ENCODE measurements around the gene DRICH1.
"Not testable (repeated sequence)": the region's sequence is repeated elsewhere in the genome, so short reads cannot be mapped to it uniquely, and the experiment has no call there.

The DRICH1 gene

GRCh38 chr22:23581260-23581650 is 50.9 kb downstream of the DRICH1 start:
- Histone ChIP-seq H3K27ac (ENCODE audit: low read depth, low read length) (no peak overlapping the region), H3K4me3 (ENCODE audit: low read depth in 1 of 2, low read length in 2 of 2) (no peak overlapping the region), H3K9ac (ENCODE audit: low read length) (no peak overlapping the region)

GRCh38 chr22:23580576-23581259 is 51.4 kb downstream of the DRICH1 start:
- Histone ChIP-seq H3K4me1 (ENCODE audit: insufficient read depth, low read length) (no peaks in the 10 kb centered on the region), H3K4me3 (ENCODE audit: low read depth in 1 of 2, low read length in 2 of 2) (no peak overlapping the region), H3K9ac (ENCODE audit: low read length) (no peak overlapping the region), H3K36me3 (ENCODE audit: insufficient read depth, low read length) (no peaks in the 10 kb centered on the region), H3K27me3 (ENCODE audit: control insufficient read depth in 1 of 2, insufficient read depth in 2 of 2, low read length in 2 of 2) (no peaks in the 10 kb centered on the region), H3K27ac (ENCODE audit: low read depth, low read length) (no peak overlapping the region), H3K9me3 (ENCODE audit: low read length) (no peaks in the 10 kb centered on the region)

More at GRCh38 chr22:23581260-23581650, 50.9 kb downstream of the DRICH1 start:
- H3K4me1 ChIP-seq (ENCODE audit: insufficient read depth, low read length), result no peaks in the 10 kb centered on the region
- H3K27me3 ChIP-seq (ENCODE audit: control insufficient read depth in 1 of 2, insufficient read depth in 2 of 2, low read length in 2 of 2), result no peaks in the 10 kb centered on the region
- H3K36me3 ChIP-seq (ENCODE audit: insufficient read depth, low read length), result no peaks in the 10 kb centered on the region
- H3K9me3 ChIP-seq (ENCODE audit: low read length), result no peaks in the 10 kb centered on the region

GRCh38 chr22:23579870-23580575 is 52.1 kb downstream of the DRICH1 start, which contains the start of gene IGLL1:
TSS of gene IGLL1 (minus strand) at chr22:23580290. CDS start at chr22:23580190, 100 bp downstream.
- Histone ChIP-seq H3K9ac (ENCODE audit: low read length) (no peak within 1 kb of the TSS), H3K4me1 (ENCODE audit: insufficient read depth, low read length) (no peaks in the 10 kb centered on the region), H3K27me3 (ENCODE audit: control insufficient read depth in 1 of 2, insufficient read depth in 2 of 2, low read length in 2 of 2) (no peaks in the 10 kb centered on the region), H3K27ac (ENCODE audit: low read depth, low read length) (no peak within 1 kb of the TSS), H3K36me3 (ENCODE audit: insufficient read depth, low read length) (no peaks in the 10 kb centered on the region), H3K4me3 (ENCODE audit: low read depth in 1 of 2, low read length in 2 of 2) (no peak within 1 kb of the TSS), H3K9me3 (ENCODE audit: low read length) (no peaks in the 10 kb centered on the region)

DNA sequence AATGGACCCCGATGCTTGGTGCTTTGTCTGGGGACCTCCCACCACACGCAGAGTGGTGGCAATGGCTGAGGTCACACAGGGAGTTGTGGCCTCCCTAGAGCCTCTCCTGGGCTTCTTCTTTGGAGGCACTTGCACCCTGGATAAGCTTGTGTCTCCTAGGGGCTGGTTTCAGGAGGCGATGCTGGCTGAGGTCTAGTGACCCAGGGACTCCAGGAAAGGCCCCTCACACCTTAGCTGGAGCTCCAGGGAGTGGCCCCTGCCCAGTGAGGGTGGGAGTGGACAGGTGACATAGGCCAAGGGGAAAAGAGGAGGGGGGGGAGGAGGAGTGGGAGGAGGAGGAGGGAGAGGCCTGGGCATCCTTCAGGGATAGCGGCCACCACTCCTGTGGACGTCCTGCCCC is 52.8 kb downstream of the DRICH1 start:
- Histone ChIP-seq H3K27ac (ENCODE audit: low read depth, low read length) (no peak overlapping the region), H3K36me3 (ENCODE audit: insufficient read depth, low read length) (no peaks in the 10 kb centered on the region), H3K9ac (ENCODE audit: low read length) (no peak overlapping the region), H3K27me3 (ENCODE audit: control insufficient read depth in 1 of 2, insufficient read depth in 2 of 2, low read length in 2 of 2) (no peaks in the 10 kb centered on the region), H3K4me3 (ENCODE audit: low read depth in 1 of 2, low read length in 2 of 2) (no peak overlapping the region), H3K4me1 (ENCODE audit: insufficient read depth, low read length) (no peaks in the 10 kb centered on the region), H3K9me3 (ENCODE audit: low read length) (no peaks in the 10 kb centered on the region)

GRCh38 chr22:23578306-23578705 is 53.8 kb downstream of the DRICH1 start:
- Histone ChIP-seq H3K27me3 (ENCODE audit: control insufficient read depth in 1 of 2, insufficient read depth in 2 of 2, low read length in 2 of 2) (no peaks in the 10 kb centered on the region), H3K9ac (ENCODE audit: low read length) (no peak overlapping the region), H3K27ac (ENCODE audit: low read depth, low read length) (no peak overlapping the region), H3K36me3 (ENCODE audit: insufficient read depth, low read length) (no peaks in the 10 kb centered on the region), H3K4me1 (ENCODE audit: insufficient read depth, low read length) (no peaks in the 10 kb centered on the region), H3K4me3 (ENCODE audit: low read depth in 1 of 2, low read length in 2 of 2) (no peak overlapping the region), H3K9me3 (ENCODE audit: low read length) (no peaks in the 10 kb centered on the region)

DNA sequence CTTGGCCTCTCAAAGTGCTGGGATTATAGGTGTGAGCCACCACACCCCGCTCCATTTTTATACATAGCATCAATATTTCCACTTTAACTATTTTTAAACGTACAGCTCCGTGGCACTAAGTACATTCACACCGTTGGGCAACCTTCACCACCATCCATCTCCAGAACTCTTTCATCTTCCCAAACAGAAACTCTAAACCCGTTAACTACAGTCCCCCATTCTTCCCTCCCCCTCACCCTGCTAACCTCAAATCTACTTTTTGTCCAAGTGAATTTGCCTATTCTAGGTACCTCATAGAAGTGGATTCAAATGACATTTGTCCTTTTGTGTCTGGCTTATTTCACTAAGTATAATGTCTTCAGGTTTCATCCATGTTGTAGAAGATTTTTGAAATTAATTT is 55.4 kb downstream of the DRICH1 start:
- no peaks in the 10 kb centered on the region for H3K36me3 ChIP-seq (ENCODE audit: insufficient read depth, low read length)
- H3K9me3 ChIP-seq (ENCODE audit: low read length), result no peaks in the 10 kb centered on the region
- no peaks in the 10 kb centered on the region for H3K4me1 ChIP-seq (ENCODE audit: insufficient read depth, low read length)
- H3K4me3 ChIP-seq (ENCODE audit: low read depth in 1 of 2, low read length in 2 of 2), result no peak overlapping the region
- no peak overlapping the region for H3K9ac ChIP-seq (ENCODE audit: low read length)
- H3K27ac ChIP-seq (ENCODE audit: low read depth, low read length), result no peak overlapping the region
- no peaks in the 10 kb centered on the region for H3K27me3 ChIP-seq (ENCODE audit: control insufficient read depth in 1 of 2, insufficient read depth in 2 of 2, low read length in 2 of 2)

GRCh38 chr22:23575601-23576000 is 56.5 kb downstream of the DRICH1 start:
- H3K4me1 ChIP-seq (ENCODE audit: insufficient read depth, low read length), result no peaks in the 10 kb centered on the region
- H3K27me3 ChIP-seq (ENCODE audit: control insufficient read depth in 1 of 2, insufficient read depth in 2 of 2, low read length in 2 of 2), result no peaks in the 10 kb centered on the region
- H3K36me3 ChIP-seq (ENCODE audit: insufficient read depth, low read length), result no peaks in the 10 kb centered on the region
- H3K27ac ChIP-seq (ENCODE audit: low read depth, low read length), result no peak overlapping the region
- H3K9ac ChIP-seq (ENCODE audit: low read length), result no peak overlapping the region
- H3K9me3 ChIP-seq (ENCODE audit: low read length), result no peaks in the 10 kb centered on the region
- H3K4me3 ChIP-seq (ENCODE audit: low read depth in 1 of 2, low read length in 2 of 2), result no peak overlapping the region

GRCh38 chr22:23574877-23575276 is 57.2 kb downstream of the DRICH1 start:
- no peaks in the 10 kb centered on the region for H3K9me3 ChIP-seq (ENCODE audit: low read length)
- H3K4me1 ChIP-seq (ENCODE audit: insufficient read depth, low read length), result no peaks in the 10 kb centered on the region
- no peaks in the 10 kb centered on the region for H3K36me3 ChIP-seq (ENCODE audit: insufficient read depth, low read length)
- no peak overlapping the region for H3K9ac ChIP-seq (ENCODE audit: low read length)
- no peak overlapping the region for H3K4me3 ChIP-seq (ENCODE audit: low read depth in 1 of 2, low read length in 2 of 2)
- no peak overlapping the region for H3K27ac ChIP-seq (ENCODE audit: low read depth, low read length)
- H3K27me3 ChIP-seq (ENCODE audit: control insufficient read depth in 1 of 2, insufficient read depth in 2 of 2, low read length in 2 of 2), result no peaks in the 10 kb centered on the region

DNA sequence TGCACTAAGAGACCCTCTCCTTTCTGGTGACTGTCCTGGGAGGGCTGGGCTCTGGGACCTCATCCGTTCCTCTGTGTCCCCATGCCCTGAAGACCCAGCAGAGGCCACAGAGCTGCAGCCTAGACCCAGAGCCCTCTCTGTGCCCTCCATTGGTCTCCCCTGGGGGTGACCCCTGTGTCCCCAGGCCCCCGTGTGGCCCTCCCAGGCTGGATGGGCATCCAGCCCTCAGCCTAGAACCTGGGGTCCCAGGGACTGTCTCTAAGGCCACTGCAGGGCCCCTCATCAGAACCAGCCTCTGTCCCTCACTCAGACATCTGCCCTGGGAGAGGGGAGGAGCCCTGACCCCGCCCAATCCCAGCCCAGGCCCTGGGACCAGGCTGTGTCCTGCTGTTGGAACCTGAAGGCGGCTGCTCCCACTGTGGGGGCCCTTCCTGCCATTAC is 57.7 kb downstream of the DRICH1 start:
- Histone ChIP-seq H3K4me1 (ENCODE audit: insufficient read depth, low read length) (no peaks in the 10 kb centered on the region), H3K4me3 (ENCODE audit: low read depth in 1 of 2, low read length in 2 of 2) (no peak overlapping the region), H3K36me3 (ENCODE audit: insufficient read depth, low read length) (no peaks in the 10 kb centered on the region), H3K27ac (ENCODE audit: low read depth, low read length) (no peak overlapping the region), H3K27me3 (ENCODE audit: control insufficient read depth in 1 of 2, insufficient read depth in 2 of 2, low read length in 2 of 2) (no peaks in the 10 kb centered on the region), H3K9ac (ENCODE audit: low read length) (no peak overlapping the region), H3K9me3 (ENCODE audit: low read length) (no peaks in the 10 kb centered on the region)

DNA sequence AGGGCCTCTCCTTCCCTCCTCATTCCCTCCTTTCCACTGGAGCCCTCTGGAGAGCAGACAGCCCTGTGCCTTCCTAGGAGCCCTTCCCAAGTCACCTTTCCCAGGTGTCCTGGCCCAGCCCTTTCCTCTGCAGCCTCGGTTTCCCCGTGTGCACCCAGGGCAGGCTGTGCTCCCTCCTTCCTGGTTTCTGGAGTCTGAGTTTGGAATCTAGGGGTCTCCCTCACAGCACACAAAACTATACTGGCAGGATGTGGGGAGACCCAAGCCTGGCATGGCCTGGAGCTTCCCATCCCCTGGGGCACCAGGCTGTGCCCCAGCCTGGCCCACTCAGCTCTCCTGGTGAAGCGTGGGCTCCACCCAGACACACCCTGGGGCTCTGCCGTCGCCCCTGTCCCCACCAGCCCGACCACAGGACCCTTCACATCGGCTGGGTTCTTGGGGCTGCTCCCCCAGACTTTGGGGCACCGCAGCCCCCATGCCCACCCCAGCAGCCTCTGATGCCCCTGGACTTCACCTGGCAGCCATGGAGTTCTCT is 58.4 kb downstream of the DRICH1 start:
- H3K4me1 ChIP-seq (ENCODE audit: insufficient read depth, low read length); H3K9me3 ChIP-seq (ENCODE audit: low read length); H3K27me3 ChIP-seq (ENCODE audit: control insufficient read depth in 1 of 2, insufficient read depth in 2 of 2, low read length in 2 of 2); H3K27ac ChIP-seq (ENCODE audit: low read depth, low read length); H3K36me3 ChIP-seq (ENCODE audit: insufficient read depth, low read length); H3K9ac ChIP-seq (ENCODE audit: low read length); H3K4me3 ChIP-seq (ENCODE audit: low read depth in 1 of 2, low read length in 2 of 2): not testable (repeated sequence)

DNA sequence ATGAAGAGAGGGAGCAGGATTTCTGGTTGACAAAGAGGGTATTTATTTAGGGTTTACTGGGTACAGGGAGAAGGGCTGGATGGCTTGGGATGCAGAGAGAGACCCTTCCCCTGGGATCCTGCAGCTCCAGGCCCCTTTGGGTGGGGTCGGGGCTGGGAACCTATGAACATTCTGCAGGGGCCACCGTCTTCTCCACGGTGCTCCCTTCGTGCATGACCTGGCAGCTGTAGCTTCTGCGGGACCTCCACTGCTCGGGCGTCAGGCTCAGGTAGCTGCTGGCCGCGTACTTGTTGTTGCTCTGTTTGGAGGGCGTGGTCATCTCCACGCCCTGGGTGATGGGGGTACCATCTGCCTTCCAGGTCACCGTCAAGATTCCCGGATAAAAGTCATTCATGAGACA is 59.0 kb downstream of the DRICH1 start:
- not testable (repeated sequence) for H3K27me3 ChIP-seq (ENCODE audit: control insufficient read depth in 1 of 2, insufficient read depth in 2 of 2, low read length in 2 of 2); H3K4me1 ChIP-seq (ENCODE audit: insufficient read depth, low read length); H3K36me3 ChIP-seq (ENCODE audit: insufficient read depth, low read length); H3K9ac ChIP-seq (ENCODE audit: low read length); H3K9me3 ChIP-seq (ENCODE audit: low read length); H3K27ac ChIP-seq (ENCODE audit: low read depth, low read length); H3K4me3 ChIP-seq (ENCODE audit: low read depth in 1 of 2, low read length in 2 of 2)

All from muscle layer of colon (tissue), 2 donors.